ENCODE results near the gene ZNF326. TPM values are rescaled to one million over a fixed set of nuclear protein-coding genes. Genes with fewer than 3 reads are reported as not detected.

The ZNF326 gene
- total and polyA plus RNA-seq, 2 of the 4 experiments (the other 2 are of a cell fraction) = 4.5 to 17.0 TPM

GRCh38 chr1:90074137-90074536 lies 79.2 kb downstream of the ZNF326 start:
- dilution Hi-C loops (cut with HindIII; ENCODE audit: low sequenced_read_pairs, unreplicated experiment) = no loop called here
- H2BK5ac ChIP-seq (ENCODE audit: low read depth, low read length, poor library complexity, severe bottlenecking) = no peak overlapping the region
- H3K36me3 ChIP-seq (ENCODE audit: control insufficient read depth, insufficient read depth, low read length) = no peaks in the 10 kb centered on the region
- CTCF ChIA-PET = no interaction called here
- no peak overlapping the region for H2AK9ac ChIP-seq (replicated peaks; ENCODE audit: low read depth, low read length, poor library complexity)
- no peaks in the 10 kb centered on the region; the same call in 1 of the 2 replicates for H3K27me3 ChIP-seq (ENCODE audit: control insufficient read depth, insufficient read depth, low read length)
- no peak overlapping the region for H3K4ac ChIP-seq (ENCODE audit: low read depth, low read length)
- no peak overlapping the region for H2BK15ac ChIP-seq (ENCODE audit: low read depth, low read length)
- no peak for ATAC-seq (ENCODE audit: low read depth)
- no peak overlapping the region for H3K27ac ChIP-seq (ENCODE audit: insufficient read depth, low read length)
- no peaks in the 10 kb centered on the region for H3K9me1 ChIP-seq (ENCODE audit: insufficient read depth, low read length)
- no peak overlapping the region for H2BK20ac ChIP-seq (ENCODE audit: low read depth, low read length)
- H4K20me1 ChIP-seq (ENCODE audit: insufficient read depth, low read length) = no peaks in the 10 kb centered on the region
- no peak overlapping the region for H4K91ac ChIP-seq (ENCODE audit: insufficient read depth, low read depth, low read length)
- no peak overlapping the region for H3K9ac ChIP-seq (ENCODE audit: low read depth, low read length)
- no peak overlapping the region for H3K4me3 ChIP-seq (ENCODE audit: insufficient read depth, low read depth, low read length)
- POLR2A ChIA-PET (ENCODE audit: unreplicated experiment) = no interaction called here
- in situ Hi-C loops (cut with MboI; ENCODE audit: low sequenced_read_pairs) = no loop called here
- no peaks in the 10 kb centered on the region for H3K79me1 ChIP-seq (ENCODE audit: low read depth in 1 of 2, low read length in 2 of 2)
- H3K9me3 ChIP-seq (ENCODE audit: control insufficient read depth, insufficient read depth, low read length) = no peaks in the 10 kb centered on the region
- no peak overlapping the region for H2AFZ ChIP-seq (replicated peaks; ENCODE audit: low read length, poor library complexity)
- H2AK5ac ChIP-seq (ENCODE audit: low read depth, low read length) = no peak overlapping the region
- no TSS peak for BruUV-seq (replicated peaks)
- no peak overlapping the region for H3K4me2 ChIP-seq (ENCODE audit: low read depth, low read length)
- TF ChIP-seq RAD21 (IDR thresholded peaks at IDR 0.05; ENCODE audit: low read length) (no peak), BHLHE40 (IDR thresholded peaks at IDR 0.05; ENCODE audit: low read depth, low read length) (no peak), MAFK (IDR thresholded peaks at IDR 0.05; ENCODE audit: low read depth, low read length) (no peak), SMC3 (IDR thresholded peaks at IDR 0.05; ENCODE audit: low read depth, low read length) (no peak), MXI1 (IDR thresholded peaks at IDR 0.05; ENCODE audit: borderline replicate concordance, low read depth, low read length) (no peak), CEBPB (IDR thresholded peaks at IDR 0.05; ENCODE audit: low read depth, low read length) (no peak), NFE2L2 (IDR thresholded peaks at IDR 0.05; ENCODE audit: low read depth, low read length) (no peak), CHD1 (IDR thresholded peaks at IDR 0.05; ENCODE audit: low read depth, low read length) (no peak), POLR2A (IDR thresholded peaks at IDR 0.05; ENCODE audit: low read depth, low read length) (no peak), RFX5 (IDR thresholded peaks at IDR 0.05; ENCODE audit: low read depth, low read length) (no peak), FOS (IDR thresholded peaks at IDR 0.05; ENCODE audit: low read depth, low read length) (no peak), MAZ (IDR thresholded peaks at IDR 0.05; ENCODE audit: borderline replicate concordance, low read depth, low read length) (no peak), RCOR1 (IDR thresholded peaks at IDR 0.05; ENCODE audit: insufficient replicate concordance, low read length) (no peak)
- TF ChIP-seq, protein P1, sequence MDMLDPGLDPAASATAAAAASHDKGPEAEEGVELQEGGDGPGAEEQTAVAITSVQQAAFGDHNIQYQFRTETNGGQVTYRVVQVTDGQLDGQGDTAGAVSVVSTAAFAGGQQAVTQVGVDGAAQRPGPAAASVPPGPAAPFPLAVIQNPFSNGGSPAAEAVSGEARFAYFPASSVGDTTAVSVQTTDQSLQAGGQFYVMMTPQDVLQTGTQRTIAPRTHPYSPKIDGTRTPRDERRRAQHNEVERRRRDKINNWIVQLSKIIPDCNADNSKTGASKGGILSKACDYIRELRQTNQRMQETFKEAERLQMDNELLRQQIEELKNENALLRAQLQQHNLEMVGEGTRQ (IDR thresholded peaks at IDR 0.05; ENCODE audit: low read depth, low read length) = no peak
- TF ChIP-seq, protein P2, sequence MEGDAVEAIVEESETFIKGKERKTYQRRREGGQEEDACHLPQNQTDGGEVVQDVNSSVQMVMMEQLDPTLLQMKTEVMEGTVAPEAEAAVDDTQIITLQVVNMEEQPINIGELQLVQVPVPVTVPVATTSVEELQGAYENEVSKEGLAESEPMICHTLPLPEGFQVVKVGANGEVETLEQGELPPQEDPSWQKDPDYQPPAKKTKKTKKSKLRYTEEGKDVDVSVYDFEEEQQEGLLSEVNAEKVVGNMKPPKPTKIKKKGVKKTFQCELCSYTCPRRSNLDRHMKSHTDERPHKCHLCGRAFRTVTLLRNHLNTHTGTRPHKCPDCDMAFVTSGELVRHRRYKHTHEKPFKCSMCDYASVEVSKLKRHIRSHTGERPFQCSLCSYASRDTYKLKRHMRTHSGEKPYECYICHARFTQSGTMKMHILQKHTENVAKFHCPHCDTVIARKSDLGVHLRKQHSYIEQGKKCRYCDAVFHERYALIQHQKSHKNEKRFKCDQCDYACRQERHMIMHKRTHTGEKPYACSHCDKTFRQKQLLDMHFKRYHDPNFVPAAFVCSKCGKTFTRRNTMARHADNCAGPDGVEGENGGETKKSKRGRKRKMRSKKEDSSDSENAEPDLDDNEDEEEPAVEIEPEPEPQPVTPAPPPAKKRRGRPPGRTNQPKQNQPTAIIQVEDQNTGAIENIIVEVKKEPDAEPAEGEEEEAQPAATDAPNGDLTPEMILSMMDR (conservative IDR thresholded peaks at IDR 0.05; ENCODE audit: low read depth, low read length) = no peak
- TF ChIP-seq, protein P3, sequence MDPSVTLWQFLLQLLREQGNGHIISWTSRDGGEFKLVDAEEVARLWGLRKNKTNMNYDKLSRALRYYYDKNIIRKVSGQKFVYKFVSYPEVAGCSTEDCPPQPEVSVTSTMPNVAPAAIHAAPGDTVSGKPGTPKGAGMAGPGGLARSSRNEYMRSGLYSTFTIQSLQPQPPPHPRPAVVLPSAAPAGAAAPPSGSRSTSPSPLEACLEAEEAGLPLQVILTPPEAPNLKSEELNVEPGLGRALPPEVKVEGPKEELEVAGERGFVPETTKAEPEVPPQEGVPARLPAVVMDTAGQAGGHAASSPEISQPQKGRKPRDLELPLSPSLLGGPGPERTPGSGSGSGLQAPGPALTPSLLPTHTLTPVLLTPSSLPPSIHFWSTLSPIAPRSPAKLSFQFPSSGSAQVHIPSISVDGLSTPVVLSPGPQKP (IDR thresholded peaks at IDR 0.05; ENCODE audit: borderline replicate concordance, low read depth, low read length) = no peak
- intact Hi-C loops (cut with micrococcal nuclease) = loop anchor here (5.0 kb wide), 1 partner anchor 682 kb away; no protein-coding TSS in a partner anchor
- H3K23ac ChIP-seq (ENCODE audit: low read depth, low read length) = no peak overlapping the region
- H3K14ac ChIP-seq (replicated peaks; ENCODE audit: low read depth, low read length) = no peak overlapping the region
- no peak for DNase-seq
- H3K4me1 ChIP-seq (ENCODE audit: control insufficient read depth, insufficient read depth, low read length) = no peaks in the 10 kb centered on the region
- H4K5ac ChIP-seq (ENCODE audit: low read depth, low read length) = no peak overlapping the region
- H4K8ac ChIP-seq (ENCODE audit: low read depth in 2 of 2, low read length in 2 of 2) = no peak overlapping the region
- H3K56ac ChIP-seq (ENCODE audit: extremely low read depth, insufficient read depth, low read length) = no peak overlapping the region
- 61% methylated on average over 4 of the region's 5 CpGs; no CpG with 5 or more reads in 1 of the 2 experiments for WGBS, 2 experiments (ENCODE audit: extremely low coverage in 2 of 2, insufficient read length in 1 of 2)
- H2BK120ac ChIP-seq (ENCODE audit: low read depth, low read length) = no peak overlapping the region
- H3K18ac ChIP-seq (ENCODE audit: low read depth, low read length) = no peak overlapping the region
